ENCODE results near the gene HMGN3.

- TF ChIP-seq CTCF (IDR thresholded peaks at IDR 0.05), result no peak
- no peak for TF ChIP-seq POLR2AphosphoS5 (IDR thresholded peaks at IDR 0.05)
- no peak for TF ChIP-seq POLR2A (IDR thresholded peaks at IDR 0.05)
- TF ChIP-seq EP300 (IDR thresholded peaks at IDR 0.05; ENCODE audit: low read depth), result no peak
Measured at GRCh38 chr6:79212859-79213258, 21.6 kb downstream of the HMGN3 start.
